Measurements from ENCODE around the gene CD200.

DNA sequence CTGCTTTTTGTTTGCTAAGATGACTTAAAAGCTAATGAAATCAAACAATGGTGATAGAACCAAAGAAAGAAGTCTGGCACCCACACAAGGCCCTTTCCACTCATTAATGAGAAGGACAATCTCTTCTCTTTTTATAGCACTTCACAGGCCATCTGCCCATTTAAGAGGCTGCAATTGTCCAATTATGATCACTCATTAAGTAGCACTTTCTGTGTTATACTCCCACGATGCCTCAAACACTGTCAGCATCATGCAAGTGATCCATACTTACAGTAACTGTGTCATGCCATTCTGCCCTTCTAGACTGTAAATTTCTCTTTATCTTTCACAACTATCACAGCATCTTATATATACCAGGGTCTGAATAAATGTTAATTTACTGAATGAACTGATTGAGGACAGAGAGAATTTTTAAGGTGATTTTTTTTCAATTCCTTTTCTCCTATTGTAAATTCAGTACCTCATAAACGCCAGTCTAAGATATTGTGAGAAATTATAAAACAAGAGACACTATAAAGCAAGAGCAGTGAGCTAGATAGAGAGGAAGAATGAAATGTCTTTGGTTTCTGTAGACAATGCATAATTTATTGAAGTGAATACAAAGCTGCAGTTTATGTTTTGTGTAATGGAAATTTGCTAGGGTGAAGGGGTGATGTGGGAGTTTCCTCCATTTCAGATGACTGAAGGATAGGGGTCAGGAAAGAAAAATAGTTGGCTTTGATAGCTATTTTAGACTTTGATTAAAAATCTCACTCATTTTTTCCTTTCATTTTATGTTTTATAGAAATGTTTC, 17.3 kb downstream of the CD200 start:
- TF ChIP-seq, protein P1, sequence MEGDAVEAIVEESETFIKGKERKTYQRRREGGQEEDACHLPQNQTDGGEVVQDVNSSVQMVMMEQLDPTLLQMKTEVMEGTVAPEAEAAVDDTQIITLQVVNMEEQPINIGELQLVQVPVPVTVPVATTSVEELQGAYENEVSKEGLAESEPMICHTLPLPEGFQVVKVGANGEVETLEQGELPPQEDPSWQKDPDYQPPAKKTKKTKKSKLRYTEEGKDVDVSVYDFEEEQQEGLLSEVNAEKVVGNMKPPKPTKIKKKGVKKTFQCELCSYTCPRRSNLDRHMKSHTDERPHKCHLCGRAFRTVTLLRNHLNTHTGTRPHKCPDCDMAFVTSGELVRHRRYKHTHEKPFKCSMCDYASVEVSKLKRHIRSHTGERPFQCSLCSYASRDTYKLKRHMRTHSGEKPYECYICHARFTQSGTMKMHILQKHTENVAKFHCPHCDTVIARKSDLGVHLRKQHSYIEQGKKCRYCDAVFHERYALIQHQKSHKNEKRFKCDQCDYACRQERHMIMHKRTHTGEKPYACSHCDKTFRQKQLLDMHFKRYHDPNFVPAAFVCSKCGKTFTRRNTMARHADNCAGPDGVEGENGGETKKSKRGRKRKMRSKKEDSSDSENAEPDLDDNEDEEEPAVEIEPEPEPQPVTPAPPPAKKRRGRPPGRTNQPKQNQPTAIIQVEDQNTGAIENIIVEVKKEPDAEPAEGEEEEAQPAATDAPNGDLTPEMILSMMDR (IDR thresholded peaks at IDR 0.05 in 4 of 5, conservative IDR thresholded peaks at IDR 0.05 in 1 of 5): no peak
- TF ChIP-seq POLR2A (IDR thresholded peaks at IDR 0.05): no peak

All from gastrocnemius medialis (tissue), 4 donors.